Measurements from ENCODE around the gene HTRA3. TPM values are rescaled to one million over a fixed set of nuclear protein-coding genes. Genes with fewer than 3 reads are reported as not detected.

The HTRA3 gene
- total RNA-seq, 2 donors from 2014 or later, result 52.6 to 55.5 TPM

DNA sequence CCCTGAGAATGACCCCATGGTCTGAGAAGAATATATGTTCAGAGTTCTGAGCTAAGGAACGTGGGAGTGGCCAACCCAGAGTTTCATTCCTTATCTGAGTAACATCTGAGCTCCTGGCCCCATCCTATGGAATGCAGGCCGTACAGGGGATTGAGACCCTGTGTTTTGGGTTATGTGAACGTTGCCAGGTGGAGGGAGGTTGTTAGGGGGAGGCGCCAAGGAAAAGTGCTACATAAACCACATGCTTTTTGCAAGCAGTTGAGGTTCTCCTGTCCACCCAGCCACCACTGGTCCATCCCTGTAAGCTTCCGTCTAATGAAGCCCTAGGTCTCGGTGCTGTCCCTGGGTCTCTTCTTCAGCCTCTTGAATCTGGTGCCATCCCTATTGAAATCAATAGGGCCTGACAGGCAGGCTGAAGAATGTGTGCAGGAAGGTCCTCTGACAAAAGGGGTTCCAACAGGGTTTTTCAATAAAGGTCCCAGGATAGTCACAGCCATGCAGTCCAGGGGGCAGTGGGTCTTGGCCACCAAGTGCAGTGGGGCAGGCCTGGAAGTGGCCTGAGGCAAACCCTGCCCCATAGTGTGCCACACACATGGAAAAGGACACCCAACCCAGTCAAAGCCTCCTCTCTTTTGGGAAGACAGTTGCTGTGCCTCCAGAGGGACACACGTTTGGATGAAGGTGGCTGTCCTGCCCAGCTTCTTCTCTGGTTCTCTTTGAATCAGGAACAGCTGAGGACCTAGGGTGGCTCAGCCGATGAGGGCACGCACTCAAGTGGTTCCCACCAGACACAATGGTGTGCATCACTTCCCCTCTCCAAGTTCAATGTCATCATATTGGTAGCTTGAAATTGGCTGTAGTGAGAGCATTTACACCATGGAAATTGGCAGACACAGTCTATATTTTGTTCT is 53.5 kb downstream of the HTRA3 start:
- no peak for DNase-seq (ENCODE audit: low spot score)
- Histone ChIP-seq H3K27me3 (replicated peaks; ENCODE audit: insufficient read depth) (no peaks in the 10 kb centered on the region), H3K4me1 (ENCODE audit: control insufficient read depth in 1 of 2, low read depth in 2 of 2) (peaks cover 16 to 30% of the 10 kb centered on the region in 2 donors), H3K27ac (no peak overlapping the region), H3K4me3 (no peak overlapping the region), H3K9me3 (no peaks in the 10 kb centered on the region), H3K36me3 (no peaks in the 10 kb centered on the region)
- TF ChIP-seq, protein P1, sequence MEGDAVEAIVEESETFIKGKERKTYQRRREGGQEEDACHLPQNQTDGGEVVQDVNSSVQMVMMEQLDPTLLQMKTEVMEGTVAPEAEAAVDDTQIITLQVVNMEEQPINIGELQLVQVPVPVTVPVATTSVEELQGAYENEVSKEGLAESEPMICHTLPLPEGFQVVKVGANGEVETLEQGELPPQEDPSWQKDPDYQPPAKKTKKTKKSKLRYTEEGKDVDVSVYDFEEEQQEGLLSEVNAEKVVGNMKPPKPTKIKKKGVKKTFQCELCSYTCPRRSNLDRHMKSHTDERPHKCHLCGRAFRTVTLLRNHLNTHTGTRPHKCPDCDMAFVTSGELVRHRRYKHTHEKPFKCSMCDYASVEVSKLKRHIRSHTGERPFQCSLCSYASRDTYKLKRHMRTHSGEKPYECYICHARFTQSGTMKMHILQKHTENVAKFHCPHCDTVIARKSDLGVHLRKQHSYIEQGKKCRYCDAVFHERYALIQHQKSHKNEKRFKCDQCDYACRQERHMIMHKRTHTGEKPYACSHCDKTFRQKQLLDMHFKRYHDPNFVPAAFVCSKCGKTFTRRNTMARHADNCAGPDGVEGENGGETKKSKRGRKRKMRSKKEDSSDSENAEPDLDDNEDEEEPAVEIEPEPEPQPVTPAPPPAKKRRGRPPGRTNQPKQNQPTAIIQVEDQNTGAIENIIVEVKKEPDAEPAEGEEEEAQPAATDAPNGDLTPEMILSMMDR (IDR thresholded peaks at IDR 0.05), result no peak
- no peak for ATAC-seq (ENCODE audit: insufficient number of reproducible peaks, low FRiP score, low read depth)

DNA sequence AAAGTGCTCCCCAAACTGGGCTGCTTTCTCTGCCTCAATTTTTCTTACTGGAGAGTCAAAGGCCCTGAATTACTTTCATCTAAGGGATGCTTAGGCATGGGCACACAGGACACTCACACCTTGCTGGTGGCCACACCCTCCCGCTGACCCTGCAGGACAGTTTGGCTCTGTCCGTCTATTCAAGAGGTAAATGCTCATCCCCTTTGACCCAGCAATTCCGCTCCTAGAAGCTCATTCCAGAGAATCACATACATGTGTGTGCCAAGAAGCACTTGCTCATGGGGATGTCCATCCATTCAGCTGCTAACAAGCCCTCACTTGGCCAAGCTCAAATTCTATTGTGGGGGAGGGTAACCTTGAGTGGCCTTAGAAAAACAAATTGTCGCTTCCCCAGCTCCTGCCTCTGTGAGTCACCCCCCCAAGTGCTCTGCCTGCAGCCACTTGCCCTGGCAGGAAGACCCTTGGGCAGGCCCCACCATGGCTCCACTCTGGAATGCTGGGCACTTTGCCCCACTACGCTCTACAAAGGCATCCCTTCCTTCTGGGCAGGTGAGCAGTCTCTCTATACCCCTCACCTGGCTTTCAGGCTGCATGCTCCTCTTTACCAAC is 54.5 kb downstream of the HTRA3 start:
- H3K27ac ChIP-seq, result no peak overlapping the region
- no peak overlapping the region for H3K4me3 ChIP-seq
- no peaks in the 10 kb centered on the region for H3K9me3 ChIP-seq
- ATAC-seq (ENCODE audit: insufficient number of reproducible peaks, low FRiP score, low read depth) (no peak), DNase-seq (ENCODE audit: low spot score) (no peak)
- no peaks in the 10 kb centered on the region for H3K36me3 ChIP-seq
- no peaks in the 10 kb centered on the region for H3K27me3 ChIP-seq (replicated peaks; ENCODE audit: insufficient read depth)
- TF ChIP-seq, protein P1 (IDR thresholded peaks at IDR 0.05), result no peak
- H3K4me1 ChIP-seq (ENCODE audit: control insufficient read depth in 1 of 2, low read depth in 2 of 2), result peaks cover 16 to 36% of the 10 kb centered on the region in 2 donors

DNA sequence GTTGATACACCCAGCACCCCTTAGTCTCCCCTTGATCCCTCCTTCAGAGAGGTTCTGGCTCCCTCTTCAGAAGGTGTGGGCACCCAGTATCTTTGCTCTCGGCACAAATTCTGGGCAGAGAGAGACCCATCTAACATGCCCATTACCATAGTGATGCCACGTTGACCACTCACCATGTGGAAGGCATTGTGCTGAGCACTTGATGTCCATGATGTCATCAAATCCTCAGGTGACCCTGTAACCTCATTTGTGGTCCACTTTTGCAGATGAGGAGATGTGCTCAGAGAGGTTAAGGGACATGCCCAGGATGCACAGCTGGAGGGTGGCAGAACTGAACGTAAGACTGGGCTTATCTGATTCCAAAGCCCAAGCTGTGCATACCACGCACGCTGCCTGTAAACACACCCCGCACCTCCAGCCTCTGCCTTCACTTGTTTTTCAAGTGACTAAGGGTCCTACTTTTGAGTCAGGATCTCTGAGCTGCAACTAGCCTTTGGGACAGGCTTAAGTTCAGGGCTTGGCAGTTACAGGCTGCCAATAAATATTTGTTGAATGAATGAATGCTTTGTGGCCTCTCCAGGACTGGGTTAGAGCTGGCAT is 55.2 kb downstream of the HTRA3 start:
- Histone ChIP-seq H3K36me3 (no peaks in the 10 kb centered on the region), H3K4me1 (ENCODE audit: control insufficient read depth in 1 of 2, low read depth in 2 of 2) (peaks cover 19 to 38% of the 10 kb centered on the region in 2 donors), H3K27ac (no peak overlapping the region), H3K4me3 (no peak overlapping the region), H3K27me3 (replicated peaks; ENCODE audit: insufficient read depth) (no peaks in the 10 kb centered on the region), H3K9me3 (no peaks in the 10 kb centered on the region)
- ATAC-seq (ENCODE audit: insufficient number of reproducible peaks, low FRiP score, low read depth) (no peak), DNase-seq (ENCODE audit: low spot score) (no peak)
- TF ChIP-seq, protein P1 (IDR thresholded peaks at IDR 0.05), result no peak

DNA sequence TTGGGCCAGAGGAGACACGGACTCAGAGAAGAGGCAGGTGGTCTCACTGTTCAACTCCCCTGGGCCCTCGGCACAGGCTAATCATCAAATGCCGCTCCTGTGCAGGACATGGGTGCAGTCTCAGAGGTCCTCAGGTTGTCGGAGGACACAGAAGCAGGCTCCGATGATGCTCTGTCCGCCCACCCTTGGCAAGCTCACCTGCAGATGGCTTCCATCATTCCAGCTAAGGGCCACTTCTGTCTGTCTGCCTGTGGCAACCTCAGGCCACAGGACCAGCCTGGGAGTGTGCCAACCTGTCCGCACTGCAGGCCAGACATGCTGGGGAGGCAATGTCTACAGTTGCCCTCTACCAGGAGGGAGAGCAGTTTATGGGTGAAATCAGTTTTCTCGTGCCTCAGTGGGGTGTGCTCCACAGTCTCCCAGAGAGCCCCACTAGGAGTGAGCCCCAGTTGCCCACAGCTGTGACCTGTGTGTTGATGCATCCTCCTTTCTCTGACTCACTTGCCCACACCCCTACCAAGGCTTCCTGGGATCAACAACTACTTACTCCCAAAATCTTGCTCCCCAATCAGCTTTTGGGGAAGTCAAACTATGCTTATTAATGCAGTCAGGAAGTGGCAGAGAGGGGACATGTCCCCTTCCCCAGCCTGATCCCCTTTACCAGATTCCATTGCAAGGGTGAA is 55.9 kb downstream of the HTRA3 start:
- peaks cover 20 to 38% of the 10 kb centered on the region in 2 donors for H3K4me1 ChIP-seq (ENCODE audit: control insufficient read depth in 1 of 2, low read depth in 2 of 2)
- H3K36me3 ChIP-seq, result no peaks in the 10 kb centered on the region
- H3K9me3 ChIP-seq, result no peaks in the 10 kb centered on the region
- no peak overlapping the region for H3K4me3 ChIP-seq
- no peak for DNase-seq (ENCODE audit: low spot score)
- no peaks in the 10 kb centered on the region for H3K27me3 ChIP-seq (replicated peaks; ENCODE audit: insufficient read depth)
- no peak overlapping the region for H3K27ac ChIP-seq
- TF ChIP-seq, protein P1 (IDR thresholded peaks at IDR 0.05), result no peak
- no peak for ATAC-seq (ENCODE audit: insufficient number of reproducible peaks, low FRiP score, low read depth)

All from thoracic aorta (tissue), 2 donors.